GM19025 (cell line): Measurements from ENCODE around the gene CSNK1D.

Experiments
- ATAC-seq: cut with Tn5 transposase; IDR thresholded peaks from one replicate; pipeline ENCODE4 v1.9.1; 2021; ENCODE audit warnings: mild to moderate bottlenecking, low read depth, moderate library complexity; ENCODE audit not compliant: unreplicated experiment

The CSNK1D gene

DNA sequence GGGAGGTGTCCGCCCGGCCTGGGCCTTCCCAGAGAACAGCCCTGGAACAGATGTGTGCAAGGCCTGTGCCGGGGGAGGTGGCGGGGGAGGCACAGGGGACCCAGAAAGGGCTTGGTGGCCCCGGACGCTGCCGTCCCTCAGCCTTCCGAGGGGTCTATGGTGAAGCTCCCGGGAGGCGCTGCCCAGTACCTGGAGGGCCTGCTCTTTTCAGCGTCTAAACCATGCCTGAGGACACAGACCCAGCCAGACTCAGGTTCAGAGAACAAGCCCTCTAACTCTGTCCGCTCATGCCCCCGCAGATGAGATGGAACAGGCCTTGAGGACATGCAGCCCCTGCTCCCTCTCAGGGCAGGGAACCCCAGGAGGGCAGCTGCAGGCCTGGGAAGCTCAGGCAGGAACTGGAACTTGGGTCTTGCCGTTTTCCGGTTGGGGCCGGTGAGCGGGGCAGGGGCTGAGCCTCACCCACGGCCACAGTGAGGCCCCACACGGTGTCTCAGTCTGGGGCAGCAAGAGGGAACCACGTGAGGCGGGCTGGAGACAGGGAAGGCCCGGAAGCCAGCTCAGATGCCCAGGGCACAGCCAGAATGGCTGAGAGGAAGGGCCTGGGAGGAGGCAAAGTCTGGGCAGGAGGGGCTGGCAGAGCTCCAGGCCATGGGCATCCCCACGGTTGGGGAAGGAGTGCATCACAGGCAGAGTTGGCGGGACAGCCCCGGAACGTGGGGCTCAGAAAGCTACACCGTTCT is 32.1 kb downstream of the CSNK1D start:
- no peak for ATAC-seq

DNA sequence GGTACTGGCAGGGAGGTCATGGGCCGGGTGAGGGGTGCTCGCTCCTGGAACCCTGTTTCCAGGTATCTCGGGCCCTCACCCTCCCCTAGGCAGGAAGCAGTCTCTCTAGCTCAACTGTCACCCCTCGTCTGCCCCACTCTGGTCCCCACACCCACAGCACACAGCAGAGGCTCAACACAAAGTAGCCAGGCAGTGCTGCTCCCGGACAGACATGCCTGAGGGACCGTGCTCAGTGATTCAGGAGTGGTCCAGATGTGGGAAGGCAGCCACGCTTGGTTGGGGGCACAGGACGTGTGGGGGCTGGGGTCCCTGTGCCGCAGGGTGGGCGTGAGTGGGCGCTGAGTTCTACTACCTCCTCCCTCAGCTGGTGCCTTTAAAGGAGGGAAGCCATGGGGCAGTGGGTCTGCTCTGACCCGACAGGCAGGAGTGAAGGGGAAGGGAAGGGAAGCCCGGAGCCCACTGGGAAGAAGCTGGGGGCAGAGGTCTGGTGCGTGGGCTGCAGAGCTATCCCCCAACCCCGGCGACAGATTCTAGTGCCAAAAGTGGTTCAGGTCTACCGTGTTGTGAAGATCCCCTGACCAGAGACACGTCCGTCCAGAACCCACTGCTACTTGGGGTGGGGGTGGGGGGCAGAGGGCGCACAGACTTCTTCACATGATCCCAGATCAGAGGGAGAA is 32.9 kb downstream of the CSNK1D start:
- no peak for ATAC-seq

DNA sequence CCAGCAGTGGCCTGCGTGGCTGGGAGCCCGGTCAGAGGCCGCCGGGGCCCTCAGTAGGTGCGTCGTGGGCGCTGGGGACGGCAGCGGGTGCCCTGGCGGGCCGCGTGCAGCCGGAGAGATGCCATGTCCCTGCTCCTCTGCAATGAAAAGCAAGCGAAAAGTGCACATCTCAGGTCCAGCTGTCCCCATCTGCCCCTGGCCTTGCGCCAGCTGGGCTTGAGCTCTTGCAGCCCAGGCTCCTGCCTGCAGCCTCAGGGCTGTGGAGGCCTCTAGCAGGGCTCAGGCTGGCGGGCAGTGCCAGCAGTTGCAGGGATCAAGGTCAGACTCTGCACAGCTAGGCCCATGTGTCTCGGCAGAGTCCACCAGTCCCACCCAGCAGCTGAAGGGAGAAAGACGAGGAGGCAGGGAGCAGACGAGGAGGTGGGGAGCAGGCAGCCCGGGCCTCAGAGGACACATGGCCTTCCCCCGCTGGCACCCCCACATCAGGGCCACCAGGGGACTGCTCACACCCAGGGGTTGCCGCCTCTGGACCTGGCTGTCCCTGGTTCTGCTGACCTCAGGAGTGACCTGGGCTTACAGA is 33.5 kb downstream of the CSNK1D start:
- ATAC-seq, result no peak

DNA sequence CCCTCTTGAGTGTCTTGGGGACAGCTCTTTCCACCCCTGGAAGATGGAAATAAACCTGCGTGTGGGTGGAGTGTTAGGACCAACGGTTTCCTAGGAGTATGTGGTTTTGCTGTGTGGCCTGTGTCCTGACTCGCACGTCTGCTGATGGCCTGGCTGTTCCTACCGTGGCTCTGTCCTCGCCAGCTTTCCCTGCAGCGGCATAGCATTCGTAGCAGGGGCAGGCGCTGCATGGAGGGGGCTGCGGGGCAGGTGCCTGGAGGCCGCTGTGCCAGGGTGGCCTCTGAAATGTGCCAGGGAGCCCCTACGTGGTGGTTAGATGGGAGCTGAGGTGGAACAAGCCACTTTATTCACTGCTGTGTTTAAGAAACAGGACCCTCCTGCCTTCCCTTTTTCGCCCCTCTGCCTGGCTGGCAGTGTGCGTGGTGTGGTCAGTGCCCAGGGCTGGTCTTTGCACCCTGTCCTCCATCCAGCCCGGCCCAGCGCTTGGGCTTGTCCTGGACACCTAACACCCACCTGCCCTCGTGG is 34.0 kb downstream of the CSNK1D start:
- ATAC-seq, result no peak

DNA sequence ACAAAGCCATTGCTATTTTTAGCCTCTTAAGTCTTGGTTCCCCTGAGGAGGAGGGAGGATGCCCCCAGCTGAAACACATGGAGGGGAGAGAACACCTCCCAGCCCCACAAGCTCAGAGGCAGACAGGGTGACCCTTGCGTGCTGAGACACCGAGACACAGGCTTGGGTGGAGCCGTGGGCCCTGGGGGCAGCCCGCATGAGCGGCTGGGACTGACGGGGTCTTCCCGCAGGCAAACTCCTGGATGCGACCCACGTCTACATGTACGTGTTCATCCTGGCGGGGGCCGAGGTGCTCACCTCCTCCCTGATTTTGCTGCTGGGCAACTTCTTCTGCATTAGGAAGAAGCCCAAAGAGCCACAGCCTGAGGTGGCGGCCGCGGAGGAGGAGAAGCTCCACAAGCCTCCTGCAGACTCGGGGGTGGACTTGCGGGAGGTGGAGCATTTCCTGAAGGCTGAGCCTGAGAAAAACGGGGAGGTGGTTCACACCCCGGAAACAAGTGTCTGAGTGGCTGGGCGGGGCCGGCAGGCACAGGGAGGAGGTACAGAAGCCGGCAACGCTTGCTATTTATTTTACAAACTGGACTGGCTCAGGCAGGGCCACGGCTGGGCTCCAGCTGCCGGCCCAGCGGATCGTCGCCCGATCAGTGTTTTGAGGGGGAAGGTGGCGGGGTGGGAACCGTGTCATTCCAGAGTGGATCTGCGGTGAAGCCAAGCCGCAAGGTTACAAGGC is 34.9 kb downstream of the CSNK1D start:
- no peak for ATAC-seq

DNA sequence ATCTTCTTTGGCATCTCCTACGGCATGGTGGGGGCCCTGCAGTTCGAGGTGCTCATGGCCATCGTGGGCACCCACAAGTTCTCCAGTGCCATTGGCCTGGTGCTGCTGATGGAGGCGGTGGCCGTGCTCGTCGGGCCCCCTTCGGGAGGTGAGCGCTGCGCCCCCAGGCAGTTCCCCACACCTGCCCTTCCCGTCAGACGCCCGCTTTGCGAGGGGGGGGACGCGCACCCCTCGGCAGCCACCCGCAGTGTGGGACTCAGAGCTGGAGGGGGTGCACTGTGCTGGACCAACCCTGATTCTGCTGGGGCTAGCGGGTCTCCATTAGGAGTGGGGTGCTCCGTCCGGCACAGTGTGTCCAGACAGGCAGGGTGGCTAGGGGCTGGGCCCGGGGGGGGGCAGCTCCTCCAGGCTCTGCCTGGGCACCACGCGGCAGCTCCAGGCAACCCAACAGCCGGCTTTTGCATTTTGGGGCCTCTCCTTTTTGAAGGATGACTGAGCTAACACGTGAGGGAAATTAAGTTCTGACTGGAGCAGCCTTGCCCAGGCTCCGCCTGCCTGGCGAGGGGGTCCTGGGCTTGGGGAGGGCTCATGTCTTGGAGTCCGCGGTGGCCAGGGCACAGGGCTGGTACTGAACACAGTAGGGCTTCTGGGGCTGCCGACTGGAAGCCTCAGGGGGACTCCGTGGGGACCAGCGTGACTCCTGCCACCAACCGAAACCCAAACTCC is 35.6 kb downstream of the CSNK1D start:
- ATAC-seq, result no peak

DNA sequence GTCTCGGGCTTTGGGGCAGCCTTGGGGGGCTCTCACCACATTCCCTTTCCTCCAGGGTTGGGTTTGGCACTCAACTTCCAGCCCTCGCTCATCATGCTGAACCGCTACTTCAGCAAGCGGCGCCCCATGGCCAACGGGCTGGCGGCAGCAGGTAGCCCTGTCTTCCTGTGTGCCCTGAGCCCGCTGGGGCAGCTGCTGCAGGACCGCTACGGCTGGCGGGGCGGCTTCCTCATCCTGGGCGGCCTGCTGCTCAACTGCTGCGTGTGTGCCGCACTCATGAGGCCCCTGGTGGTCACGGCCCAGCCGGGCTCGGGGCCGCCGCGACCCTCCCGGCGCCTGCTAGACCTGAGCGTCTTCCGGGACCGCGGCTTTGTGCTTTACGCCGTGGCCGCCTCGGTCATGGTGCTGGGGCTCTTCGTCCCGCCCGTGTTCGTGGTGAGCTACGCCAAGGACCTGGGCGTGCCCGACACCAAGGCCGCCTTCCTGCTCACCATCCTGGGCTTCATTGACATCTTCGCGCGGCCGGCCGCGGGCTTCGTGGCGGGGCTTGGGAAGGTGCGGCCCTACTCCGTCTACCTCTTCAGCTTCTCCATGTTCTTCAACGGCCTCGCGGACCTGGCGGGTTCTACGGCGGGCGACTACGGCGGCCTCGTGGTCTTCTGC is 36.3 kb downstream of the CSNK1D start:
- ATAC-seq, result no peak

DNA sequence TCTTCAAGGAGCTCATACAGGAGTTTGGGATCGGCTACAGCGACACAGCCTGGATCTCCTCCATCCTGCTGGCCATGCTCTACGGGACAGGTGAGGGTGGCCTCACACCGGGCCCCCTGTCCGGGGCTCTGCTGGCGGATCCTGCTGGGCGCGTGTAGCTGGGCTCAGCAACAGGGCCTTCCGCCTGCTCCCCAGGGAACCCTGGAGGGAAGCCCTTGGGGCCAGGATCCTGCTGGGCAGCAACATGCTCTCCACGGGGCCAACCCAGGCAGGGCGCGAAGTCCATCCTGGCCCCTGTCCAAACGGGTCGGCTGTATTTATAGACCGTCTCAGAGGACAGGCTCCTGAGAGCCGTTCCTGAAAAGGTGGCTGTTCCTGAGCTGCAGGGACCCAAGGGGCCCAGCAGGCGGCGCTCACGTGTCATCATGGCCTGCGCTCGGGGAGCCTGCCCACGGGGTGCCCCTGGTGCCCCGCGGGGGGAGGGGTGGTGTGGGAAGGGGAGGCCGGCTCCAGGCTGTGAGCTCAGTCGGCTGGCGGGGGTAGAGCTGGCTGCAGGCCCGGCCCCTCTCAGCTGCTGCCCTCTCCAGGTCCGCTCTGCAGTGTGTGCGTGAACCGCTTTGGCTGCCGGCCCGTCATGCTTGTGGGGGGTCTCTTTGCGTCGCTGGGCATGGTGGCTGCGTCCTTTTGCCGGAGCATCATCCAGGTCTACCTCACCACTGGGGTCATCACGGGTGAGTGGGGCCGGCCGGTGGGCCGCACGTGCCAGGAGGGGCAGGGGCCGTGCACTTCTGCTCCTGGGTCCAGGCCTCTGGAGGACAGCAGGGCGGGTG is 37.1 kb downstream of the CSNK1D start:
- ATAC-seq, result no peak

DNA sequence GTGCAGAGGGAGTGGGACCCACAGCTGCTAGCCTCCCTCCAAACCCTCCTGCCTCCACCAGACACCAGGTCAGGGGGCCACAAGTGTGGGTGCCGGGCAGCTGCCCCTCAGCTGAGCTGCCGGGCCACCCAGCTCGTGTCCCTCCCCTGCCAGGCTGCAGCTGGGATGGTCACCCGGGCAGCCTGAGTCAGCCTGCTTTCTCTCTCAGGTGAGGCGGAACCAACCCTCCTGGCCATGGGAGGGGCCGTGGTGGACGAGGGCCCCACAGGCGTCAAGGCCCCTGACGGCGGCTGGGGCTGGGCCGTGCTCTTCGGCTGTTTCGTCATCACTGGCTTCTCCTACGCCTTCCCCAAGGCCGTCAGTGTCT is 37.7 kb downstream of the CSNK1D start:
- ATAC-seq, result no peak

DNA sequence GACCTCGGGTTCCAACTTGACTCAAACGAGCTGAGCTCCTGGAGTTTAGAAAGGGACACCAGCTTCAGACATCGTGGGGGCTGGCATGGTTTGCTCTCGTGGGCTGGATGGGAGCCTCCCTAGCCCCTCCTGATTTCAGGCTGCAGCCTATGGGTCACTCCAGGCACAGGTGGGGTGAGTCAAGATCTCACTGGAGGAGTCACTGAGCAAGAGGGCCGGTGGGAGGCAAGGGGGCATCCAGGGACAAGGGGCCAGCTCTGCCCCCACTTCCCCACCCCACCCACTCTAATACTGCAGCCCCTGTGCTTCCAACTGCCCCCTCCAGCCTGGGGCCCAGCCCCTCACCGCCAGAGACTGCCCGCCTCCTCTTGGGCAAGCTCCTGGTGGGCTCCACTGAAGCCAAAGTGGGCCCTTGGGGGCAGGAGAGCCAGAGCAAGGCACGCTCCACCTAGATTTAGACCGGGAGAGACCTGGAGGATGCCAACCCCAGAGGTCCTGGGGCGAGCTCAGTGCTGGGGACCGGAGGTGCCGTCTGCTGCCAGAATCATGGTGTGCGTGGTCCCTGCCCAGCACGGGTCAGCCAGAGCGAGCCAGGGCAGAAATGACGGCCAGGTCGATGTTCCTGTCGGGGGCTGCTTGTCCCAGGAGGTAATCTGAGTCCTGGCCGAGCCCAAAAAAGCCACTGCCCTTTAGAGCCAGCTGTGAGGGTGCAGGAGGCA is 38.3 kb downstream of the CSNK1D start:
- ATAC-seq, result no peak

DNA sequence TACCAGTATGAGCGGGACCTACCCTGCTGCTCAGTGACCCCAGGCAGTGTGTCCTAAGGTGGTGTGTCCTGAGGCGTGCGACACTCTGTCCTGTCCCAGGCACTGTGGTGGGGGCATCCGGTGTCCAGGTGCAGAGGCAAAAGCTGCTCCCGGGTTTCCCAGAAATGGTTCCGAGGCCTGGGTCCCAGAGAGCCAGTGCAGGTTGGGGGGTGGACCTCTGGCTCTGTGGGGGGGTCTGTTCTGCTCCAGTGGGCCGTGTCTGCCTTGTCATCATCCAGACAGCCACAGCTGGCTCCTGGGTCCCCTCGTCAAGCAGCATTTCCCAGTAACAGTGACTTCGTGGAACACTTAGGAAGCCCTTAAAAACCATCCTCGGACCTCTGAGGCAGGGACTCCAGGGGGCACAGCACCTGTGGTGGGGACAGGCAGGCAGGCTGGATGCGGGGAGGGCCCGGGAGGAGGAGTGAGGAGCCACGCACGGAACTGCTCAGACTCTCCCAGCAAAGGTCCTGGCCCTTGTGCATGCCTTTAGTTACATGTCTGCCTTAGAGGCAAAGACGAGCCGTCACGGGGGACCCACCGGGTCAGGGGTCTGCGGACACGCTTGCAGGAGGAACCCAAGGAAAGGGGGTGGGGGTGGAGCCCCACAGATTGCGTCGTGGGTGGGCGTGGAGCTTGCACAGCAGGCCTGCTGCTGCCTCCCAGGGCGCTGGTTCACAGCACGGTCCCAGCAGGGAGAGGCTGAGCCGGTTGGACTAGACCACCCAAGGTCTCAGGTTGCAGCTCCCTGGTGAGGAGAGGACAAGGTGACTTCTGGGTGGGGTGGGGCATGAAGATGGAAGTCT is 39.1 kb downstream of the CSNK1D start:
- ATAC-seq, result no peak

DNA sequence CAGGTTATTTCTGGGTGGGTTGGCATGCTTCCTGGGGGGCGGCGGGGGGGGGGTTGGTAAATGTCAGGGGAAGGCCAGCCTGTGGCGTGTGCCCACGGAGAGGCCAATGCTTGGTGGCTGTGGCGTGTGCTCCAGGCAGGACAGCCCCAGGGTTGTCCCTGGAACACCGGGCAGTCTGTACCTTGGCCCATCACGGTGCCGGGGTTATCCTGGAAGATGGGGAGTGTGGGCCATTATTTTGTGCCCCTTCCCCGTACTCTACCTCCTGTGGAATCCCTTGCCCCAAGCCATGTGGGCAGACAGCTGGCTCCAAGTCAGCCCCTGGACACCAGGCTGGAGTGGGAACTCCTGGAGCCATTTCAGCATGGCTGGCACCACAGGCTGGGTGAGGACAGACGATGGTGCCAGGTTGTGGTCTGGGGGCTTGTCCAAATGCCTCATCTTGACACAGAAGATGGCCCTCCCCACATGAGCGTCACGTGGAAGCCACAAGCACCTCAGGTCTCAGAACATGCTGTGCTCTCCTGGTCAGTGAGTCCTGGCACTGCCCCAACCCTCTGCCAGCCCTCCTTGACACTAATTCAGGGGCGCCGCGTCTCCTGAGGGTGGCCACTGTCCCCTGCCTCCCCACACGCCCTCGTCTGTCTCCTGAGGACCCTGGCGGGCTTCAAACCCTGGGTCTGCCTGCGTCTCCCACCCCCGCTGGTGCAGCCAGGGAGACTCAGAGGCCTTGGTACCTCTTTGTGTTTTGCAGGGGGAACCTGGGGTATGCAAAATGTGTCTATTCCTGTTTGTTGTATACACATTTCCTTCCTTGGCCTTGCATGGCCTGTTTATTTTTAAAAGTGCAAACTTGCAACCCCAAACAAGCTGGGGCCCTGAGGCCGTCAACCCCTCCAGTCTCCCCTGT is 40.4 kb downstream of the CSNK1D start:
- ATAC-seq, result no peak

DNA sequence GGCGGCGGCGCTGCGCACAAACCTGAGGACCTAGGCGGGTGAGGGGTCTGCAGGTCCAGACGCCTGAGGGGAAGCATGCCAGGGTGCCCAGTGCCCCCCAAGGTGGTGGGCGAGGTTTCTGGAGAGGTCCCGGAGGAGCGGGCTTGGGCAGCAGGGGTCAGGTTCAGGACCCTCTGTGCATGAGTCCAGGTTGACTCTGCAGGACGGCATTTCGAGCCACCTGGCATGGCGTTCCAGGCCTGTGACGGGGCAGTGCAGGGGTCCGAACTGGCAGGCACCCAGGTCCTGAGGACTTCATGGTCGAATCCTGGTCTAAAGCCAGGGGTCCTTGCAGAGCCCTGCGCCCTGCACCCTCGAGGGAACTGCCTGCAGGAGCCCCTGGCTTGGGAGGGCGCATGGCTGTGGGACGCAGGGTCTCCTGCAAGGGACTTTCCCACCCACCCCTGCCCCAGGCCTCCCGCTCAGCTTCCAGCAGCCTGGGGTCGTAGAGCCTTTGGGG is 41.1 kb downstream of the CSNK1D start:
- ATAC-seq, result no peak

DNA sequence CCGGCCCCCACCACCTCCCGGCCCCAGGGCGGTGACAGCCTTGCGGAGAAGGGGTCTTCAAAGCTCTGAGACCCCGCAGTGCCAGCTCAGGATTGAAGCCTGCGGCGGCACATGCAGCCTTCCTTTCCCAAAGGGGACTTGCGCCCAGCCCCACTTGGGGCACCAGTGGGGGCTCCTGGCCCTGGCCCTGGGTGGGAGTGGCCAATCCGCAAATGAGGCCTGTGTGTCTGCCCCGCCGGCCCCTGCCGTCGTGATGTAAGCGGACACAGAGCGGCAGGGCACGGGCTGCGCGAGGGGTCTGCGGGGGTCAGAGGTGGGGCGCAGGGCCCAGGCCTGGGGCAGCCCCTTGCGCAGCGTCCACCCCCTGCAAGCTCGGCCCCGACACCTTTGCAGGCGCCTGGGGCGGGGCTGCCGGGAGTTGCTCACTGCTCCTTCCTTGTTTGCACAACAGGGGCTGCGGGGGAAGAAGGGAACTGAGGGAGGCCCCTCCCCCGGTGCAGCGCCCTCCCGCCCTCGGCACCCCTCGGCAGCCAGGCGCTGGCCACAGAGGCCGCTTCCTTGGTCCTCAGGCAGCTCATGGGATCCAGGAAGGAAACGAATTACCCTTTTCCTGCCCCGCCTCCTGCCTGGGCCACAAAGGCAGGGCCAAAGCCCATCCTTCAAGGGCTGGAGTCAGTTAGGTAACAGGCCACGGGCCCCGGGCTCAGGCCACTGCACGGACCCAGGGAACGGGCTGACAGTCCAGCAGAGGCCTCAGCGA is 41.8 kb downstream of the CSNK1D start:
- ATAC-seq, result peak; percentile 2

DNA sequence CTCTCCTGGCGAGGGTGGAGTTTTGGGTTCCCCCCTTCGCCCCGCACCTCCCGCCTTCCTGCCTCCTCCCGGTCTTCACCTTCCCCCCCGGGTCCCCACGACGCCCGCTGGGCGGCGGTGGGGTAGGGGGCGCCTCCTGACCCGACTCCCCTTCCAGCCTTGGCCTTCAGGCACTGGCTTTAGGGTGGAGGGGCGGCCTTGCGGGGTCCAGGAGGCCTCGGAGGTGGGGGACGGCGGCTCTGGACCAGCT is 42.3 kb downstream of the CSNK1D start:
- ATAC-seq, result peak; percentile 17
